A673 (cell line): ENCODE data around the gene TERB1.

Experiments
- CTCF ChIP-seq: fragments of 300-800, 200-600 bp; sonication (generic); conservative IDR thresholded peaks from 2 replicates; pipeline ENCODE4 v1.5.1; 2017; ENCODE audit warnings: low read depth, mild to moderate bottlenecking, antibody characterized with exemption, low read length, moderate library complexity, mixed read lengths
- EZH2 ChIP-seq: fragments of 200-600 bp; sonication (generic); IDR thresholded peaks from 2 replicates; pipeline ENCODE4 v1.6.1; 2017; ENCODE audit warnings: borderline replicate concordance, low read depth, mild to moderate bottlenecking, mixed read lengths, antibody characterized with exemption, low read length; ENCODE audit not compliant: poor library complexity, severe bottlenecking

GRCh38 chr16:66711581-66711980 is 89.8 kb downstream of the TERB1 start:
- TF ChIP-seq CTCF: no peak
- TF ChIP-seq EZH2: no peak
